ENCODE results near the gene NT5DC3. TPM values are rescaled to one million over a fixed set of nuclear protein-coding genes. Genes with fewer than 3 reads are reported as not detected.

NT5DC3 gene
- total and polyA plus RNA-seq, 2 of the 13 experiments (the other 11 are each of a cell fraction or from before 2014, with no cell fraction given) = 3.2 to 6.6 TPM

DNA sequence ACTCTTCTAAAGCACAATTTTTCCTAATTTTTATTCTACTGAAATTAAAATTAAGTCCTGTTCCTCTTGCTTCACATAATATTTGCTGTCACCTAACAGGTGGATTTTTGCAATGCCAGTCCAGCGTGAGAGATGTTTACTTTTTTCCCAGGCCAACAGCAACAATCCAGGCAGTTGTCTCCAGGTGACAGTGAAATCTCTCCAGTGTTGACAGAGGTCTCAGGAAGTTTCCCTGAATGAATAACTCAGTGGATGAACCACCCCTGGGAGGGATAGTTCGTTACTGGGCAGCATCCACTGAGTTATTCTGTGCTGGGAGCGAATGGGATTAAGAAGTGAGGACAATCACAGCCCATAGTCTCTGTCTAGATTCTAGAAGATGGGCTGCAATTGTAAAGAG is 7.1 kb upstream of the NT5DC3 start (continued):
- TF ChIP-seq ZEB1 (IDR thresholded peaks at IDR 0.05; ENCODE audit: insufficient replicate concordance, low read depth) (peak; percentile 59), IRF2 (CRISPR knock-in tag; IDR thresholded peaks at IDR 0.05) (no peak), FOXO1 (CRISPR knock-in tag; IDR thresholded peaks at IDR 0.05) (peak; percentile 70; the same call in 1 of the 2 replicates), FOXA3 (CRISPR knock-in tag; IDR thresholded peaks at IDR 0.05) (peak; percentile 91), MIXL1 (CRISPR knock-in tag; IDR thresholded peaks at IDR 0.05) (0 out of 2 replicates have a peak, but pooled peaks have one; percentile 16), ZNF331 (CRISPR knock-in tag; IDR thresholded peaks at IDR 0.05) (peak; percentile 48; the same call in 1 of the 2 replicates), ELF3 (CRISPR knock-in tag; IDR thresholded peaks at IDR 0.05) (peak; percentile 74), ZNF614 (CRISPR knock-in tag; IDR thresholded peaks at IDR 0.05; ENCODE audit: borderline replicate concordance) (0 out of 2 replicates have a peak, but pooled peaks have one; percentile 22), GATAD2A (CRISPR knock-in tag; IDR thresholded peaks at IDR 0.05) (peak; percentile 60), BHLHE40 (IDR thresholded peaks at IDR 0.05; ENCODE audit: low read length) (no peak), TEAD3 (CRISPR knock-in tag; optimal IDR thresholded peaks at IDR 0.05; ENCODE audit: borderline replicate concordance) (peak; percentile 82), PITX1 (CRISPR knock-in tag; IDR thresholded peaks at IDR 0.05) (peak; percentile 33; the same call in 1 of the 2 replicates), MXI1 (IDR thresholded peaks at IDR 0.05; ENCODE audit: borderline replicate concordance, low read depth, low read length) (peak; percentile 45; the same call in 1 of the 3 replicates), RFXAP (CRISPR knock-in tag; IDR thresholded peaks at IDR 0.05; ENCODE audit: borderline replicate concordance) (peak; percentile 78; the same call in 1 of the 2 replicates), CREB1 (IDR thresholded peaks at IDR 0.05) (no peak), CREB1 (CRISPR knock-in tag; IDR thresholded peaks at IDR 0.05) (peak; percentile 62), PHF21A (CRISPR knock-in tag; IDR thresholded peaks at IDR 0.05) (peak; percentile 52; the same call in 1 of the 2 replicates), NCOA2 (CRISPR knock-in tag; IDR thresholded peaks at IDR 0.05) (peak; percentile 23; the same call in 1 of the 2 replicates), FOXP1 (IDR thresholded peaks at IDR 0.05) (peak; percentile 49; the same call in 1 of the 2 replicates), FOXP1 (CRISPR knock-in tag; IDR thresholded peaks at IDR 0.05) (peak; percentile 88), DPF2 (CRISPR knock-in tag; IDR thresholded peaks at IDR 0.05; ENCODE audit: borderline replicate concordance, low read depth) (0 out of 2 replicates have a peak, but pooled peaks have one; percentile 36), FOXK1 (CRISPR knock-in tag; IDR thresholded peaks at IDR 0.05; ENCODE audit: borderline replicate concordance, low read depth) (peak; percentile 86; the same call in 1 of the 2 replicates), GFI1 (CRISPR knock-in tag; IDR thresholded peaks at IDR 0.05; ENCODE audit: borderline replicate concordance) (peak; percentile 70), ERF (CRISPR knock-in tag; IDR thresholded peaks at IDR 0.05) (peak; percentile 51; the same call in 1 of the 2 replicates), RARA (CRISPR knock-in tag; IDR thresholded peaks at IDR 0.05) (0 out of 2 replicates have a peak, but pooled peaks have one; percentile 7)
- TF ChIP-seq, protein P1, sequence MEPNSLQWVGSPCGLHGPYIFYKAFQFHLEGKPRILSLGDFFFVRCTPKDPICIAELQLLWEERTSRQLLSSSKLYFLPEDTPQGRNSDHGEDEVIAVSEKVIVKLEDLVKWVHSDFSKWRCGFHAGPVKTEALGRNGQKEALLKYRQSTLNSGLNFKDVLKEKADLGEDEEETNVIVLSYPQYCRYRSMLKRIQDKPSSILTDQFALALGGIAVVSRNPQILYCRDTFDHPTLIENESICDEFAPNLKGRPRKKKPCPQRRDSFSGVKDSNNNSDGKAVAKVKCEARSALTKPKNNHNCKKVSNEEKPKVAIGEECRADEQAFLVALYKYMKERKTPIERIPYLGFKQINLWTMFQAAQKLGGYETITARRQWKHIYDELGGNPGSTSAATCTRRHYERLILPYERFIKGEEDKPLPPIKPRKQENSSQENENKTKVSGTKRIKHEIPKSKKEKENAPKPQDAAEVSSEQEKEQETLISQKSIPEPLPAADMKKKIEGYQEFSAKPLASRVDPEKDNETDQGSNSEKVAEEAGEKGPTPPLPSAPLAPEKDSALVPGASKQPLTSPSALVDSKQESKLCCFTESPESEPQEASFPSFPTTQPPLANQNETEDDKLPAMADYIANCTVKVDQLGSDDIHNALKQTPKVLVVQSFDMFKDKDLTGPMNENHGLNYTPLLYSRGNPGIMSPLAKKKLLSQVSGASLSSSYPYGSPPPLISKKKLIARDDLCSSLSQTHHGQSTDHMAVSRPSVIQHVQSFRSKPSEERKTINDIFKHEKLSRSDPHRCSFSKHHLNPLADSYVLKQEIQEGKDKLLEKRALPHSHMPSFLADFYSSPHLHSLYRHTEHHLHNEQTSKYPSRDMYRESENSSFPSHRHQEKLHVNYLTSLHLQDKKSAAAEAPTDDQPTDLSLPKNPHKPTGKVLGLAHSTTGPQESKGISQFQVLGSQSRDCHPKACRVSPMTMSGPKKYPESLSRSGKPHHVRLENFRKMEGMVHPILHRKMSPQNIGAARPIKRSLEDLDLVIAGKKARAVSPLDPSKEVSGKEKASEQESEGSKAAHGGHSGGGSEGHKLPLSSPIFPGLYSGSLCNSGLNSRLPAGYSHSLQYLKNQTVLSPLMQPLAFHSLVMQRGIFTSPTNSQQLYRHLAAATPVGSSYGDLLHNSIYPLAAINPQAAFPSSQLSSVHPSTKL (CRISPR knock-in tag; IDR thresholded peaks at IDR 0.05) = peak; percentile 88
- TF ChIP-seq, protein P2, sequence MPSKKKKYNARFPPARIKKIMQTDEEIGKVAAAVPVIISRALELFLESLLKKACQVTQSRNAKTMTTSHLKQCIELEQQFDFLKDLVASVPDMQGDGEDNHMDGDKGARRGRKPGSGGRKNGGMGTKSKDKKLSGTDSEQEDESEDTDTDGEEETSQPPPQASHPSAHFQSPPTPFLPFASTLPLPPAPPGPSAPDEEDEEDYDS (CRISPR knock-in tag; IDR thresholded peaks at IDR 0.05) = 0 out of 2 replicates have a peak, but pooled peaks have one; percentile 15

Data from HepG2 (cell line).